ENCODE results near the gene TBC1D19. TPM values are rescaled to one million over a fixed set of nuclear protein-coding genes. Genes with fewer than 3 reads are reported as not detected.
A peak's percentile ranks its signal among the peaks of the same experiment; 100 is the strongest.
"Not testable (repeated sequence)": the region's sequence is repeated elsewhere in the genome, so short reads cannot be mapped to it uniquely, and the experiment has no call there.

Gene TBC1D19
- total RNA-seq, 2 experiments from 2014 or later: 4.3 to 5.0 TPM

- POLR2A ChIA-PET: no interaction called here
- DNase-seq: no peak
- peaks cover 12% of the 10 kb centered on the region for H3K27me3 Mint-ChIP-seq
- intact Hi-C loops (cut with micrococcal nuclease): no loop called here
- H3K36me3 Mint-ChIP-seq: no peaks in the 10 kb centered on the region
- H3K9me3 Mint-ChIP-seq: no peaks in the 10 kb centered on the region
- CTCF ChIA-PET: no interaction called here
- H3K27ac Mint-ChIP-seq: no peak overlapping the region
- H3K4me1 Mint-ChIP-seq (ENCODE audit: low read depth): no peaks in the 10 kb centered on the region
- H3K4me3 Mint-ChIP-seq: no peak overlapping the region
Observed at GRCh38 chr4:26576231-26576739, 7.6 kb upstream of the TBC1D19 start.

GRCh38 chr4:26577066-26577465, 6.8 kb upstream of the TBC1D19 start:
- intact Hi-C loops (cut with micrococcal nuclease): no loop called here
- peaks cover 12% of the 10 kb centered on the region for H3K27me3 Mint-ChIP-seq
- no peak for DNase-seq
- ChIA-PET CTCF (no interaction called here), POLR2A (no interaction called here)
- no peak overlapping the region for H3K4me3 Mint-ChIP-seq
- no peaks in the 10 kb centered on the region for H3K9me3 Mint-ChIP-seq
- no peaks in the 10 kb centered on the region for H3K36me3 Mint-ChIP-seq
- no peaks in the 10 kb centered on the region for H3K4me1 Mint-ChIP-seq (ENCODE audit: low read depth)
- no peak overlapping the region for H3K27ac Mint-ChIP-seq

GRCh38 chr4:26579169-26579568, 4.7 kb upstream of the TBC1D19 start:
- ChIA-PET POLR2A (no interaction called here), CTCF (interaction anchor here (0.6 kb wide), 1 partner anchor 265 kb away, joined by 3 read pairs; no protein-coding TSS in a partner anchor)
- Mint-ChIP-seq H3K4me1 (ENCODE audit: low read depth) (peaks cover 9% of the 10 kb centered on the region), H3K4me3 (no peak overlapping the region), H3K9me3 (no peaks in the 10 kb centered on the region), H3K27ac (no peak overlapping the region), H3K36me3 (no peaks in the 10 kb centered on the region), H3K27me3 (peaks cover 12% of the 10 kb centered on the region)
- DNase-seq: no peak
- intact Hi-C loops (cut with micrococcal nuclease): no loop called here

GRCh38 chr4:26581341-26581740, 2.5 kb upstream of the TBC1D19 start:
- POLR2A ChIA-PET: not testable (repeated sequence)
- peaks cover 20% of the 10 kb centered on the region for H3K4me1 Mint-ChIP-seq (ENCODE audit: low read depth)

GRCh38 chr4:26583538-26583864, 383 bp upstream of the TBC1D19 start:
- ChIA-PET POLR2A (interaction anchor here (0.6 to 2.3 kb wide), 6 partner anchors 15 to 302 kb away, joined by 3 to 10 read pairs (median 3); partner anchors contain the start of gene RBPJ), CTCF (interaction anchor here (0.8 to 1.0 kb wide), 2 partner anchors 421 to 465 kb away, joined by 3 read pairs; no protein-coding TSS in a partner anchor)
- H3K27ac Mint-ChIP-seq: peak overlapping the region; percentile 93
- no peak for DNase-seq
- peak overlapping the region; percentile 97 for H3K4me3 Mint-ChIP-seq
- H3K4me1 Mint-ChIP-seq (ENCODE audit: low read depth): peaks cover 20% of the 10 kb centered on the region
- H3K36me3 Mint-ChIP-seq: no peaks in the 10 kb centered on the region
- intact Hi-C loops (cut with micrococcal nuclease): loop anchor here (2.0 to 10.0 kb wide), 5 partner anchors 164 to 1259 kb away; partner anchors contain the start of genes RBPJ and SMIM20
- no peaks in the 10 kb centered on the region for H3K9me3 Mint-ChIP-seq
- no peaks in the 10 kb centered on the region for H3K27me3 Mint-ChIP-seq

More at GRCh38 chr4:26581341-26581740, 2.5 kb upstream of the TBC1D19 start:
- intact Hi-C loops (cut with micrococcal nuclease): loop anchor here (5.0 to 10.0 kb wide), 4 partner anchors 166 to 1257 kb away; partner anchors contain the start of genes RBPJ and SMIM20
- H3K4me3 Mint-ChIP-seq, CTCF ChIA-PET, H3K27ac Mint-ChIP-seq, H3K9me3 Mint-ChIP-seq, DNase-seq, H3K27me3 Mint-ChIP-seq, H3K36me3 Mint-ChIP-seq: not testable (repeated sequence)

GRCh38 chr4:26584725-26585124, 841 bp downstream of the TBC1D19 start:
- ChIA-PET POLR2A (interaction anchor here (0.7 to 2.3 kb wide), 6 partner anchors 16 to 277 kb away, joined by 3 to 10 read pairs (median 5); partner anchors contain the start of gene RBPJ), CTCF (interaction anchor here (0.8 kb wide), 1 partner anchor 266 kb away, joined by 3 read pairs; no protein-coding TSS in a partner anchor)
- H3K9me3 Mint-ChIP-seq: no peaks in the 10 kb centered on the region
- H3K4me1 Mint-ChIP-seq (ENCODE audit: low read depth): peaks cover 20% of the 10 kb centered on the region
- H3K27ac Mint-ChIP-seq: peak overlapping the region; percentile 93
- DNase-seq: no peak
- H3K27me3 Mint-ChIP-seq: no peaks in the 10 kb centered on the region
- intact Hi-C loops (cut with micrococcal nuclease): loop anchor here (1.0 to 10.0 kb wide), 7 partner anchors 125 to 1260 kb away; partner anchors contain the start of genes RBPJ and SMIM20
- H3K4me3 Mint-ChIP-seq: peak overlapping the region; percentile 97
- H3K36me3 Mint-ChIP-seq: no peaks in the 10 kb centered on the region

- Mint-ChIP-seq H3K27ac (no peak overlapping the region), H3K27me3 (no peaks in the 10 kb centered on the region), H3K4me1 (ENCODE audit: low read depth) (peaks cover 11% of the 10 kb centered on the region), H3K9me3 (peaks cover 2% of the 10 kb centered on the region), H3K36me3 (no peaks in the 10 kb centered on the region), H3K4me3 (no peak overlapping the region)
- DNase-seq: no peak
- intact Hi-C loops (cut with micrococcal nuclease): loop anchor here (10.0 kb wide), 1 partner anchor 1265 kb away; no protein-coding TSS in a partner anchor
- ChIA-PET CTCF (no interaction called here), POLR2A (no interaction called here)
Observed at GRCh38 chr4:26589705-26590104, 5.8 kb downstream of the TBC1D19 start.

- POLR2A ChIA-PET: no interaction called here
- Mint-ChIP-seq H3K9me3 (peaks cover 2% of the 10 kb centered on the region), H3K4me1 (ENCODE audit: low read depth) (peaks cover 4% of the 10 kb centered on the region), H3K36me3 (peaks cover 2% of the 10 kb centered on the region), H3K27me3 (no peaks in the 10 kb centered on the region), H3K27ac (no peak overlapping the region), H3K4me3 (no peak overlapping the region)
- CTCF ChIA-PET: interaction anchor here (0.6 kb wide), 1 partner anchor 1226 kb away, joined by 5 read pairs; no protein-coding TSS in a partner anchor
- no peak for DNase-seq
- intact Hi-C loops (cut with micrococcal nuclease): no loop called here
Observed at GRCh38 chr4:26590639-26591038, 6.8 kb downstream of the TBC1D19 start.

- H3K27ac Mint-ChIP-seq; H3K9me3 Mint-ChIP-seq; H3K27me3 Mint-ChIP-seq; intact Hi-C loops (cut with micrococcal nuclease); H3K36me3 Mint-ChIP-seq; DNase-seq; H3K4me3 Mint-ChIP-seq; CTCF ChIA-PET; POLR2A ChIA-PET; H3K4me1 Mint-ChIP-seq (ENCODE audit: low read depth): not testable (repeated sequence)
Observed at GRCh38 chr4:26593557-26593956, 9.7 kb downstream of the TBC1D19 start.

GRCh38 chr4:26594371-26594770, 10.5 kb downstream of the TBC1D19 start:
- intact Hi-C loops (cut with micrococcal nuclease): no loop called here
- DNase-seq: no peak
- POLR2A ChIA-PET: no interaction called here
- Mint-ChIP-seq H3K27ac (no peak overlapping the region), H3K9me3 (peaks cover 2% of the 10 kb centered on the region), H3K36me3 (peaks cover 2% of the 10 kb centered on the region), H3K4me1 (ENCODE audit: low read depth) (peaks cover 4% of the 10 kb centered on the region), H3K27me3 (no peaks in the 10 kb centered on the region), H3K4me3 (no peak overlapping the region)
- CTCF ChIA-PET: no interaction called here

- Mint-ChIP-seq H3K36me3 (peaks cover 2% of the 10 kb centered on the region), H3K4me1 (ENCODE audit: low read depth) (peaks cover 4% of the 10 kb centered on the region), H3K27ac (no peak overlapping the region), H3K4me3 (no peak overlapping the region), H3K27me3 (no peaks in the 10 kb centered on the region), H3K9me3 (peaks cover 2% of the 10 kb centered on the region)
- intact Hi-C loops (cut with micrococcal nuclease): no loop called here
- ChIA-PET CTCF (no interaction called here), POLR2A (no interaction called here)
- no peak for DNase-seq
Observed at GRCh38 chr4:26594778-26595177, 10.9 kb downstream of the TBC1D19 start.

GRCh38 chr4:26596843-26597242, 13.0 kb downstream of the TBC1D19 start:
- peaks cover 10% of the 10 kb centered on the region for H3K9me3 Mint-ChIP-seq
- no peak for DNase-seq
- ChIA-PET CTCF (interaction anchor here (0.7 kb wide), 1 partner anchor 41 kb away, joined by 5 read pairs; no protein-coding TSS in a partner anchor), POLR2A (no interaction called here)
- no peak overlapping the region for H3K4me3 Mint-ChIP-seq
- intact Hi-C loops (cut with micrococcal nuclease): no loop called here
- no peaks in the 10 kb centered on the region for H3K27me3 Mint-ChIP-seq
- H3K36me3 Mint-ChIP-seq: peaks cover 2% of the 10 kb centered on the region
- H3K4me1 Mint-ChIP-seq (ENCODE audit: low read depth): peaks cover 5% of the 10 kb centered on the region
- no peak overlapping the region for H3K27ac Mint-ChIP-seq

- no peaks in the 10 kb centered on the region for H3K27me3 Mint-ChIP-seq
- peaks cover 1% of the 10 kb centered on the region for H3K4me1 Mint-ChIP-seq (ENCODE audit: low read depth)
- H3K4me3 Mint-ChIP-seq: no peak overlapping the region
- H3K27ac Mint-ChIP-seq: no peak overlapping the region
- intact Hi-C loops (cut with micrococcal nuclease): no loop called here
- CTCF ChIA-PET: interaction anchor here (0.6 kb wide), 1 partner anchor 240 kb away, joined by 3 read pairs; no protein-coding TSS in a partner anchor
- H3K9me3 Mint-ChIP-seq: peaks cover 8% of the 10 kb centered on the region
- no peak for DNase-seq
- no peaks in the 10 kb centered on the region for H3K36me3 Mint-ChIP-seq
- POLR2A ChIA-PET: no interaction called here
Observed at GRCh38 chr4:26601204-26601603, 17.3 kb downstream of the TBC1D19 start.

Measured in activated CD4-positive, alpha-beta memory T cell treated with anti-CD3 and anti-CD28 coated beads for 36 hours (primary cell).